ENCODE data around the gene CAMK2N1.

CAMK2N1 gene

DNA sequence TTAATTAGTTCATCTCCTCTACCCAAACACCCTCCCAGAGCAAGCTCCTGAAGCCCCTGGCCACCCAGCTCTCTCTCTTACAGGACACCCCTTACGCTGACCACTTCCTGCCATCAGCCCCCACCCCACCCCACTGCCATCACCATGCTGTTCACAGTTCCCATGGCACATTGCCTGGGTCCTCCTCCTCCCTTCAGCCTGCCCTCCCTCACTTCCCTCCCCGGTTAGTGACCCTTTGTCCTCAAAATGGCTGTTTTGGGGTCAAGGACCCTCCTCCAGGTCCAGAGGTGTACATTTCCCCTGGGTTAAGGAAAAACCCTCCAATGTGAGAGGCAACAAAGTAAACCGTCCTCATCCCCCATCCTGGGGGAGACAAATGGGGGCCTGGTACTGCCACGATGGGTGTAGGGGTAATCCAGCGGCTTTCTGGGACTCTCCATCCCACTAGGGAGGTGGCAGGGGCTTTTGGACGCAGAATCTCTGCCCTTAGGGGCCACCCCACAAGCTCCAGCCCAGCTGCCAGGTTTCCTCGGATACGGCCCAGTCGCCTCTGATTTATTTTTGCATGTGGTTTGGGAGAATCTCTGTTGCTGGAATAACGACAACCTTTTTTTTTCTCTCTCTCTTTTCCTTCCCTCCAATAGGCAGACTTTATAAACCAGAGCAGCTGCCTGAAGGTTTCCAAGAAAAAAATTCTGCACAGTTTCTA lies 8.5 kb downstream of the CAMK2N1 start:
- DNase-seq = no peak

GRCh38 chr1:20476265-20477038 lies 9.6 kb downstream of the CAMK2N1 start:
- DNase-seq = no peak

- DNase-seq = no peak
Observed at GRCh38 chr1:20474996-20475395, 11.0 kb downstream of the CAMK2N1 start.

DNA sequence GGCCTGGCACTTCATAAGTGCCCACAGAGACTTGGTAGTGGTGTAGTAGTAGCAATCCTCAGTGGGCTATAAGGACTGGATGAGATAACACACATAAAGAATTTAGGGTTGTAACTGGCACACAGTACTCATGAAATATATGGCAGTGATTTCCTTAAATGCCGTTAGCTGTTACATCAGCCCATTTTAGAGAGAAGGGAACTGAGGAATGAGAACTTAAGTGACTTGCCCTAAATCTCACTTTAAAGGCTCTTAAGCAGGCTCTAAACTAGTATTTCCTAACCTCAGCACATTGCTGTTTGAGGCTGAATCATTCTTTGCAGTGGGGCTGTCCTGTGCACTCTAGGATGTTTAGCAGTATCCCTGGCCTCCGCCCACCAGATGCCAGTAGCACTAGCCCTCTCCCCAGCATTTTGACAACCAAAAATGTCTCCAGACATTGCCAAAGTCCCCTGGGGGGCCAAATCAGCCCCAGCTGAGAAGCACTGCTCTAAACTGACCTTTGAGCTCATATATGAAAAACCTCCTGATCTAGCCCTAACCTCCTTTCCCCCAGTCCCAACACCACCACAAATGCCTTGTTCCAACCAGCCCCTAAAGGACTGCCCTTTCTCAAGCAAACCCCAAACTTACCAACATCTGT lies 11.6 kb downstream of the CAMK2N1 start:
- no peak for DNase-seq

- no peak for DNase-seq
Observed at GRCh38 chr1:20473894-20474293, 12.1 kb downstream of the CAMK2N1 start.

- DNase-seq = no peak
Observed at GRCh38 chr1:20472860-20473711, 12.9 kb downstream of the CAMK2N1 start.

- DNase-seq = no peak
Observed at GRCh38 chr1:20472121-20472520, 13.9 kb downstream of the CAMK2N1 start.

DNA sequence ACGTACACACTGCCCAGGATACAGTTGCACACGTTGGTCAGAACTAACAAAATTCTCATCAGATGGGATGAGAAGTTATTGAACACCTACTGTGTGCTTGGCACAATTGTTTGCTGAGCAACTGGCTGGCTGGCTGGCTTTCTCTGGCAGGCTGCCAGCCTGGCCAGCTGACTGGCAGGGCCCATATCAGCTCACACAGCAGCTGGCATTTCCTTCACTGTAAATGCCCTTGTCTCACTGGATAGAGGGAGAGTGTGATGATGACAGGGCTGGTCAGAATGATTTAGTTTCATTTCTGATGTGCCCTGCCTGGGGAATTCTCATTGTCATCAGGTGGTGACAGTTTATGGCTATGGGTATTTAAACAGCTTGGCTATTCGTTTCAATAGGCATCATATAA lies 15.8 kb downstream of the CAMK2N1 start:
- no peak for DNase-seq

DNA sequence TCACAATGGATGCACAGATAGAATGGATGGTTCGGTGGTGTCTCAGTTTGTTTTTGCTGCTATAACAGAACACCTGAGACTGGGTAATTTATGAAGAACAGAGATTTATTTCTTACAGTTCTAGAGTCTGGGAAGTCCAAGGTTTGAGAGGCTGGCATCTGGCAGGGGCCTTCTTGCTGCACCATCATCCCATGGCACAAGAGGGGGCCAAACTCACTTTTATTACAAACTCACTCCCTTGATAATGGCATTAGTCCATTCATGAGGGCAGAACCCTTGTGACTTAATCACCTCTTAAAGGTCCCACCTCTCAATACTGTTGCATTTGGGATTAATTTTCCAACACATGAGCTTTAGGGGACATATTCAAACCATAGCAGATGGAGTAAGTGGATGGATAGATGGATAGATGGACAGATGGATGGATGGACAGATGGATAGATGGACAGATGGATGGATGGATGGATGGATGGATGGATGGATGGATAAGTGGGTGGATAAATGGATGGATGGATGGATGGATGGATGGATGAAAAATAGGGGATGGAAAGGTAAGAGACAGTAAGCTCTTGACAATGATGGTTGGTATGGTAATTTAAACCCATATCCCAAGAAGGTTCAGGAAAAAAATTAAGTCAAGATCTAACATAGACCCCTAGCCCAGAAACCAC lies 16.5 kb downstream of the CAMK2N1 start:
- no peak for DNase-seq

GRCh38 chr1:20466273-20466672 lies 19.7 kb downstream of the CAMK2N1 start:
- DNase-seq = no peak

GRCh38 chr1:20465187-20465586 lies 20.8 kb downstream of the CAMK2N1 start:
- DNase-seq = no peak

GRCh38 chr1:20463502-20463901 lies 22.5 kb downstream of the CAMK2N1 start:
- no peak for DNase-seq

DNA sequence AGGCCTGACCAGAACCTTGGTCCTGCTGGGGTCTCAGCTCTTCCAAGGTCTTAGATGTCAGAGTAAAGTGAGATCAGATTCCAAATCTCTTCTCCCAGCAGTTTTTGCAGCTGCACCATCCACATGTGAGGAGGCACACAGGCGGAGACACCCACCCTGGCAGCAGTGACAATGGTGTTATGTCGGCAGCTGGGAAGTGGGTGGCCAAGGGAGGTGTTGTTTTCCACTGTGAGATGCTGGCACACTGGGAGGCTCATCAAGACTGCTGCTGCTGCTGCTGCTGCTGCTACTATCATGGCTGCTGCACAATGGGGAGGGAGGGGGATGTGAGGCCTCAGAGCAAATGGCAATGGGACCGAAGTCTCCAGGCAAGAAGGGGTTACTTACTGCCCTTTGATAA lies 23.6 kb downstream of the CAMK2N1 start:
- DNase-seq = no peak

GRCh38 chr1:20458717-20459116 lies 27.3 kb downstream of the CAMK2N1 start:
- no peak for DNase-seq

DNA sequence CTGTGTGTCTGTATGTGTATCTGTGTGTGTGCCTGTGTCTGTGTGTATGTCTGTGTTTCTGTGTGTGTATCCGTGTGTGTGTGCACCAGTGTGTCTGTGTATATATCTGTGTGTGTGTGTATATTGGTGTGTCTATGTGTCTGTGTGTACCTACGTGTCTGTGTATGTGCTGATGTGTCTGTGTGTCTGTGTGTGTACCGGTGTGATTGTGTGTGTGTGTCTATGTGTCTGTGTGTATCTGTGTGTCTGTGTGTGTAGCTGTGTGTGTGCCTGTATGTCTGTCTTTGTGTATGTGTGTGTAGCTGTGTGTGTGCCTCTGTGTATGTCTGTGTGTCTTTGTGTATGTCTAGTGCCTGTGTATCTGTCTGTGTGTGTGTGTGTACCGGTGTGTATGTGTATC lies 32.0 kb downstream of the CAMK2N1 start:
- DNase-seq = no peak

GRCh38 chr1:20449735-20450311 lies 36.2 kb downstream of the CAMK2N1 start:
- no peak for DNase-seq

DNA sequence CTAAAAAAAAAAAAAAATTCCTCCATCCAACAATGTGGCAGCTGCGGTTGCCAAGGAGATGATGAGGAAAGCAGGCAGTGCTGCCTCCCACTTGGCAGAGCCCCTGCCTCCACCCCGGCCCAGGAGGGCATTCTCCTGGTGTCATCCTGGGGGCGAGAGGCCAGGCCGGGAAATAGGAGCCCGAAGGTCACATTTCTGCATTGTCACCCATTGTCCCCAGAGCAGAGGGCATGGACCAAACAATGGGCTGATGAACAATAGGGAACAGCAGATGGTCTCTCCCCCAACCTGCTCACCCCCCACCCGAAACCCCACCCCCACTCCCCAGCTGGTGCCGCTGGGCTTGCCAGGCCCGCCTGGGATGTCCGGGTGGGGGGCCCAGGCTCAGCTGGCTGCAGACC lies 37.3 kb downstream of the CAMK2N1 start:
- no peak for DNase-seq

DNA sequence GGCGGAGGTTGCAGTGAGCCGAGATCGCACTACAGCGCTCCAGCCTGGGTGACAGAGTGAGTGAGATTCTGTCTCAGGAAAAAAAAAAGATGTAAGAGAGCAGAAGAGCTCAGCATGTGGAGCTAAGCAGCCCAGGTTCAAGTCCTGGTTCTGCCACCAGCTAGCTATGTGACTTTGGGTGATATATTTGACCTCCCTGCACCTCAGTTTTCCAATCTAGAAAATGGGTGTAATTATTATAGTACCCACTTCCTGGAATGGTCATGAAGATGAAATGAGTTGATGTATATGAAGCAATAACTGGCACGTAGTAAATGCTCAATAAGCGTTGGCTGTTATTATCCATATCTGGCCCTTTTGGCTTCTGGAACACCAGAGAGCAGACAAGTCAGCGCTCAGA lies 38.2 kb downstream of the CAMK2N1 start:
- DNase-seq = no peak

- DNase-seq = no peak
Observed at GRCh38 chr1:20446796-20447195, 39.2 kb downstream of the CAMK2N1 start.

DNA sequence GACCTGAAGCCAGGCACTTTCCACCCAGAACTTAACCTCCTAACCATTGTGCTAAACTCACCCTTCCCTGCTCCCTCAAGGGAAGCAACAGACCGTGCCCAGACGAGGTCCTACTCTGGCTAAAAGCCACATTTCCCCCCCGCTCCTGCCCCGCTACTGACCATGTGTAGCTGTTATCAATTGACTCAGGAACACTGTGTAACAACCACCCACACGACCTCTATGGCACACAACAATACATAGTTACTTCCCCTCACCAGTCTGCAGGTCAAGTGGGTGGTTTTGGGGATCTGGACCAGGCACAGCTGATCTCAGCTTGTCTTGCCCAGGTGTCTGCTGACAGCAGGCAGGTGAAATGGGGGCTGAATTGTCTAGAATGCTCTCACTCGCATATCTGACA lies 40.1 kb downstream of the CAMK2N1 start:
- DNase-seq = no peak

GRCh38 chr1:20443703-20444586 lies 42.1 kb downstream of the CAMK2N1 start:
- DNase-seq = no peak

All from activated CD4-positive, alpha-beta T cell treated with anti-CD3 and anti-CD28 coated beads, Interleukin-2, amount 50 U/mL, for 4 hours (primary cell).